Activated CD8-positive, alpha-beta memory T cell treated with anti-CD3 and anti-CD28 coated beads, Interleukin-2, amount 50 U/mL, for 4 hours (primary cell): Measurements from ENCODE around the gene LRRC61.

Source experiments
- DNase-seq: peaks from one replicate; pipeline ENCODE4 v3.0.0-alpha.2; 2020

LRRC61 gene

DNA sequence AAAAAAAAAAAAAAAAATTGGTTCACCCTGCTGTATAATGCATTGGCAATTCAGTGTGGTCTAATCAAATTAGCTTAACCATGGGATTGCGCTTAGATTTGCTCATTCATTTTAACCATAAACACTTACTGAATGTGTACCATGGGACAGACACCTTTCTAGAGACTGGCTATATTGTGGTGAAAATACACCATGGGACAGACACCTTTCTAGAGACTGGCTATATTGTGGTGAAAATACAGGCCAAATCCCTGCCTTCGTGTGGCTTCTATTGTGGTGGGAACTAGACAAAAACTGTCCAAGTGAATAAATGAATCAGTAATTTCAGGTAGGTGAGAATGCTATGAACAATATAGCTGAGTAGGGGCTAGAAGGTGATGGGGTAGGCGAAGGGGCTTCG lies 35.3 kb downstream of the LRRC61 start:
- DNase-seq = no peak

DNA sequence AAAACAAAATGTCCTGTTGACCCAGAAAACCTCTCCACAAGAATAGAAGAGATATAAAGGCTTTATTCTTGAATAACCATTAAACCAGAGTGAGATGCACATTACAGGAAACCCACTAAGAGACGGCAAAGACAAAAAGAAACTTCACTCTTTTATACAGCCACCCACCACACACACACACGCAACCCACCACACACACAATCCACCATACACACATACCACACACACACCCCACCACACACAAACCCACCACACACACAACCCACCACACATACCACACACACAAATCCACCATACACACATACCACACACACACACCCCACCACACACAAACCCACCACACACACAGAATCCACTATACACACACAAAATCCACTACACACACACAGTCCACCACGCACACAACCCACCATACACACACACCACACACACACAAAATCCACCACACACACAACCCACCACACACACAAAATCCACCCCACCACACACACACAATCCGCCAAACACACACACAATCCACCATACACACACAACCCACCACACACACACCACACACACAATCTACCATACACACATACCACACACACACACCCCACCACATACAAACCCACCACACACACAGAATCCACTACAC lies 36.0 kb downstream of the LRRC61 start:
- no peak for DNase-seq

DNA sequence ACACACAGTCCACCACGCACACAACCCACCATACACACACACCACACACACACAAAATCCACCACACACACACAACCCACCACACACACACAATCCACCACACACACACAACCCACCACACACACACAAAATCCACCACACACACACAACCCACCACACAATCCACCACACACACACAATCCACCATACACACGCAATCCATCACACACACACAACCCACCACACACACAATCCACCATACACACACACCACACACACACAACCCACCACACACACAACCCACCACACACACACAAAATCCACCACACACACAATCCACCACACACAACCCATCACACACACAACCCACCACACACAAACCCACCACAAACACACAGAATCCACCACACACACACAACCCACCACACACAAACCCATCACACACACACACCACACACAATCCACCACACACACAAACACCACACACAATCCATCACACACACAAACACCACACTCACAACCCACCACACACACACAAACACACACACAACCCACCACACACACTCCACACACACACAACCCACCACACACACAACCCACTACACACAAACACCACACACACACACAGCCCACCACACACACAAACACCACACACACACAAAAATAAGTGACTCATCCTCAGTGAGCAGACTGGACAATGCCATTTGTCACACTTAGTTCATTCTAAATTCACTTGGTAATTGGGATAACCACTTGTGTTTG lies 36.6 kb downstream of the LRRC61 start:
- DNase-seq = no peak

DNA sequence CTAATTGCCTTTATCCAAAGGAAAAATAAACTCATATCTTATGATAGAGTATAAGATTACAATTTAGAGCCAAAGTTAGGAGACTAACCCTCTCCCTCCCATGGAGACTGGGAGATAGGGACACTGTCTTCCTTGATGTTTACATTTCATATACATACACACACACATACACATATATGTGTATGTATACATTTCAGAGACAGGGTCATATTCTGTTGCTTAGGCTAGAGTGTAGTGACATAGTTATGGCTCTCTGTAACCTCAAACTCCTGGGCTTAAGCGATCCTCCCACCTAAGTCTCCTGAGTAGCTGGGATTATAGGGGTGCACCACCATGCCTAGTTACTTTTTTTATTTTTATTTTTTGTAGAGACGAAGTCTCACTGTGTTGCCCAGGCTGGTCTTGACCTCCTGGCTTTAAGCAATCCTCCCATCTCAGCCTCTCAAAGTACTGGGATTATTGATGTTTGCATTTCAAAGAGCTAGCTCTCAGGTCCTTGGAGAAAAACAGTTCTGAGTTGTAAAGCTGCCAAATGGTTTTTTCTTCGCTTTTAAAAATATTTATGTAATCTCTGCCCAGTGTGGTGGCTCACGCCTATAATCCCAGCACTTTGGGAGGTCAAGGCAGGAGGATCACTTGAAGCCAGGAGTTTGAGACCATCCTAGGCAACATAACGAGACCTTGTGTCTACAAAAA lies 37.4 kb downstream of the LRRC61 start:
- DNase-seq = no peak

DNA sequence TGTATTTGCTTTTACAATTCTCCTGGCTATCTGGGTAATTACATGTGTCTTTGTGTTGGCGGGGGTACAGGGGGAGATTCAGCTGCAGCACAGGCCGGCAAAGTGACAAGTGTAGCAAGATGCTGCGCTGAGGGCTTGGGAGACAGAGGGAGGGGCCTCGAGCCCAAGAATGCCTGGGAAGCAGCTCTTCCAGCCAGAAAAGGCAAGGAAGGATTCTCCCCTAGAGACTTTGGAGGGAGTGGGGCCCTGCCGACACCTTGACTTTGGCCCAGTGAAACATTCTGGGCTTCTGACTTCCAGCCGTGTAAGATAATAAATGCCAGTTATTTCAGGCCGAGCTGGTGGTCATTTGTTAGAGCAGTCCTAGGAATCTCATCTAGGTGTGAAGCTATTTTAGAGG lies 38.2 kb downstream of the LRRC61 start:
- no peak for DNase-seq

DNA sequence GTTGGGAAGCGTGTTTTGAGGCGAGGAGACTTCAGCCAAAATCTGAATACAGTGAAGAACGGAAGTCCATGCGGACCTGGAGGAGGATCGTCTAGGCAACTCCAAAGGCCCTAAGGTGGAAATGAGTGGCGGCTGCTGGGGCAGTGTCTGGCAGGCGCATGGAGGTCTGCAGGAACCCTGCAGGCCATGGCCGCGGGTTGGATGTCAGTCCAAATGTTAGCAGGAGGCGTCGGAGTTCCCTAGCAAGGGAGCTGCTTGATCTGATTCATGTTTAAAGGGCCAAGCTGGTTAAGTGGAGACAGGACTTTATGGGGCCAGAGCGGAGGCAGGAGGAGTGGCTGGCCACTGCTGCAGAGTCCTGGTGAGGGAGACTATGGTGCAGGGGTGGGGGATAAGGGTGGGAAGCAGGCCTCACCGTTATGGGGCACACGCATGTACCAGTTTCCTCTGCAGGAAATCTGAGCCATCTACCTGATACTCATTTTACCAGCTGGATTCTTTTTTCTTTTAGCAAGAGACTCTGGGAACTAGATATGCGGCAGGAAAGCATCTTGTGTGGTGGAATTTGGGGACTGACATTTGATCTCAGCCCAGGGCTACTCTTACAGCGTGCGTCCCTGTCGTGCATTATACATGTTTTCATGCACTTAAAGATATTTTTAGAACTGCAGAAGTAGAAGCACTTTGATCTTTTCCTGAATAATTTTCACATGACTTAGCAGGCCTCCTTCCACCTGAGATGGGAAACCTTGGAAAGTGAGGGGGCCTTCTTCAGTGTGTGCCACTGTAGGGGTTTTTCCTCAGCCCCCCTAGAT lies 38.9 kb downstream of the LRRC61 start:
- DNase-seq = no peak

DNA sequence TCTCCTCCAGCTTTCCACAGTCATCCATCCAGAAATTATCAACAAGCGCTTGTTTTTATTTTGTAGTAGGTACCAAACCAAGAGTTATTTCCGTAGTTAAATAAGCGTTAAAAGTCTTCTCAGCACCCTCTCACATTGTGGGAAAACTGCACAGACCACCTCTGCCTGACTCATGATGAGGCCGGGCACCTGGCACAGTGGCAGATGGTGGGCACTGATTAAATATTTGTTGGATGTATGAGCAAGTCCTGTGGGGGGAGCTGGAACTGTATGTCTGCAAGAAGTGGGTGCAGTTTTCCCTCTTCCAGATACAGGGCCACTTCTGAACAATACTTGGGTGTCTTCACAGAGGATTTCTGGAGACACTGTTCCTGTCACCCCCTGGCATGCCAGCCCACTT lies 40.2 kb downstream of the LRRC61 start:
- DNase-seq = no peak

DNA sequence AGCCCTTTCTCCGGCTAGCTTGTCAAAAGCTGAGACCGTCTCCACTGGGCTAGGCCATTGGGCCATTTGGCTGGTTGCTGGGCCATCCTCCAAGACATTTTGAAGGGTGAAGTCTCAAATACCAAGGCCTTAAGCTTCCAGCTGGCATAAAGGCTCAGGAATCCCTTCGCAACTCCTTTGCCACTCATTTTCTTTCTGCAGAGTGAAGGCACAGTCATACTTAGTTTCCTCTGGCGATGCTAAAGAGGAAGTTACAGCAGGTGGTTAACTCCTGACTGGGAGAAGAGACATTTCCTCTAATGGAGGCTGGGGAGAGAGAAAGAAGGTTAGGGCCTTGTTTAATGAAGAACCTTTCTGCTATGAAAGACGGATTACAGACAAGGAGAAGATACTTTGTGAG lies 40.7 kb downstream of the LRRC61 start:
- DNase-seq = no peak

DNA sequence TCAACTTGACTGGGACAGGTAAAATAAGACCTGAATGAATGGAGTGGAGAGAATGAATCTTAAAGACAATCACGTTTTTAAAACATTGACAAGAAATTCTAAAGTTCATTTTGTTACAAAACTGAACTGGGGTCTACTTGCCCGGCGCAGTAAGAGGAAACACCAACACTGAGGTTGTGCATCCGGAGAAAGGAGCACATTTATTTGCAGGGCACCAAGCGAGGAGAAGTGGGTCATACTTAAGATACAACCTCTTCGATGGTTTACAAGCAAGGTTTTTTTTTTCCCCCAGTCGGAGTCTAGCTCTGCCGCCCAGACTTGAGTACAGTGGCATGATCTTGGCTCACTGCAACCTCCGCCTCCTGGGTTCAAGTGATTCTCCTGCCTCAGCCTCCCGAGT lies 42.0 kb downstream of the LRRC61 start:
- no peak for DNase-seq

DNA sequence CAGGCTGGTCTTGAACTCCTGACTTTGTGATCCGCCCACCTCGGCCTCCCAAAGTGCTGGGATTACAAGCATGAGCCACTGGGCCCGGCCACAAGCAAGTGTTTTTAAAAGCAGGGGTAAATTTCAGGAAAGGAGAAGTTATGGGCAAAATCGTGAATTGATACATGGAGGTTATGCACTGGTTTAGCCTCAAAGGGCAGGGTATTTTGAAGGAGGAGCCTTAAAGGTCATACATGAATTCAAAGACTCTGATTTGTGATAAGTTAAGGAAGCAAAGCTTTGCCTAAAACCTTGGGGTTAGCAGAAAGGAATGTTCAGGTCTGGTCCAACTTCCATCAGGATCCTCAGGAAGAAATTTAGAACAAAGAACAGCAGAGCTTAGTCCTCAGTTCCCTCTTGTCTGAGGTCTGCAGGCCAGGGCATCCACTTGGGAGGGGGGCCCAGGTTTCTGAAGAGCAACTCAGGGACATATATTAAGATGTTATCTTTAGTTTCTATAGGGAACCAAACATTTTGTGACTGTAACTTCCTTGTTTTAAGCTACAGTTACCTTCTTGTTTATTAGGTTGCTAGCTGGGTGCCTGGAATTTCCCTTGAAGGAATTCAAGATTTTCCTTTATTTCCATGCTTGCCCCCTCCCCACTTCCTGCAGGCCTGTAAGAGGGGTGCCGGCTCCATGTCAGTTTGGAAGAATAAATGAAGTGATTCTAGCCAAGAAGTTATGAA lies 42.7 kb downstream of the LRRC61 start:
- DNase-seq = no peak

DNA sequence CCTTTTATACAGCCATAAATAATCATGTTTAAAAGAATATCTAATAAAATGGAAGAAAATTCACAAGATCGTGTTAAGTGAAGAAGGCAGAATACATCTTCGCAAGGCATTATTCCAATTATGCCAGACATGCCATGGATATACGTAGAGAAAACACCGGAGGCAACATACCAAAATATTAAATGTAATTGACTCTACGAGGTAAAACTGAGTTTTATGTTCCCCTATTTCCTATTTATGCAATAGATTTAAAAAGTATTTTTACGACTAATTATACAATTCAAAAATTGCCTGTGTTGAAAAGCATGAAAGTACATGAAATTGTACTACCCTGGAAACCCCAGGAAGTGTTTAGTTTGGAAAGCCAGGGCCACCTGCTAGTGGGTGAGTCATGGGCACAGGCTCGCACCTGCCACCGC lies 44.5 kb downstream of the LRRC61 start:
- no peak for DNase-seq

DNA sequence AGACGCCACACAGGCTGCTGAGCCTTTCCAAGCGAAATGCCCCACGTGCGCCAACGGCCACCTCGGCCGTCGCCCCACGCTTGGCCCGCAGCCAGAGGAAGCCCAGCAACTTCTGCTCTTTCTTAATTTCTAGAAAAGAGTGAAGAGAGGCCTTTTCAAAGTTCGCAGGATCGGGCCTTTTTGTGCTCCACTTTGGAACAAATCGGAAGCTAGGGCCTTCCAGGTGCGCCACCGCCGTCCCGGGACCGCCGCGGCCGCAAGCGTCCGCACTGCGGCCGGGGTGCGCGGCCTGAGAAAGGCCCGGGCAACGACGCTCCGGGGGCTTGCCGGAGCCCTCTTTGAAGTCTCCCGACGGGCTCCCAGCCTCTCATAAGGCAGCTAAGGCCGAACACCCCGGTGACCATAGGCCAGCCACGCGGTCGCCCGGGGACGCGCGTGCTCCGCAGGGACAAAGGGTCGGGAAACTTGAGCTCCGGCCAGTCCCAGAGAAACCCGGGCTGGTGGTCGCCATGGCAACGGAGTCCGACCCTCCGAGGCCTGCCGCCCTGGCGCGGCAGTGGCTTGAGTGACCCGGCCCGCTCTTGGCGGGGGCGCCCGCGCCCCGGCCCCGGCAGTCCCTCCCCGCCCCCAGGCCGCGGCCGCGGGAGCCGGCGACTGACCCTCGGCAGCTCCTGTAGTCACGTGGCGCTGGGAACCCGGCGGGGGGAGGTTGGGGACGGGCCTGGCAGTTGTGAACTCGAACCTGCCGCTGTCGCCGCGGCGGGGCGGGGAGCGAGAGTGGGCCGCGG lies 45.1 kb downstream of the LRRC61 start, which contains the start of gene REPIN1:
TSS of gene REPIN1 (plus strand) at position 727 of the 788 bp plus-strand sequence. CDS start 890 bp downstream, outside the sequence.
- DNase-seq = peak; percentile 83

DNA sequence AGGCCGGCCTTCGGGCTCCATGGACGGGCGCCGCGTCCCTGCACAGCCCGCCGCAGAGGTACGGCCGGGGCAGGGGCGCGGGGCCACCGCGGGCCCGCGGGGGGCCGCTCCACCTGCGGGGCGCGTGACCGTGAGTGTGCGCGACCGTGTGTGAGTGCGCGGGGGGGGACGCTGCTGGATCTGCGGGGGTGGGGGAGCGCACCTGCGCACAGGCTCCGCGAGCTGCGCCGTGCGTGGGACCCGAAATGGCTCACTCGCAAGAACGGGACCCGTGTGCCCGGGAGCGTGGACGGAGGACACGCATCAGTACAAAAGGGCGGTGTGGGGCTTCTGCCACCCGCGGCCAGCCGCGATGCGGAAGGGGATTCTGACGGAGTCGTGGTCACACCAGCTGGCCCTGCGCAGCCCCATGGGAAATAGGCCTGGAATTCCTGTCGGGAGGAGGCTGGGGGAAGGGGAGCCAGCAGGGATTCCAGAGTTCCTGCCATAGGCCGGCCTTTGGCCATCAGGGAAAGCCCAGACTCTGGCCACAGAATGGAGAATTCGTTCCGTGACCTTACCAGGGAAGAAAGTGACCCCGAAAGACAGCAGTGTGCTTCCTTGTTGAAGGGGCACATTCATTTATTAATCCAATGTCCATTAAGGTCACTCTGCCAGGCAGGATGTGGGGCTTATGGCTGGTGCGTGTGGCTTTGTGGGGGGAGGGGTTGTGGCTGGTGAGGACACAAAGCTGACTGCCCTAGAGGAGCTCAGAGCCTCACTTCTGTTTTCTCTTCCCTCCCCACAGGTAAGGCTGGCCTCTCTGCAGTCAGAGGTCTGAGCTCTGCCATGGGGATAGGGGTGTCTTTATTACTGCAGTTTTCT lies 46.0 kb downstream of the LRRC61 start:
- peak; percentile 76 for DNase-seq

DNA sequence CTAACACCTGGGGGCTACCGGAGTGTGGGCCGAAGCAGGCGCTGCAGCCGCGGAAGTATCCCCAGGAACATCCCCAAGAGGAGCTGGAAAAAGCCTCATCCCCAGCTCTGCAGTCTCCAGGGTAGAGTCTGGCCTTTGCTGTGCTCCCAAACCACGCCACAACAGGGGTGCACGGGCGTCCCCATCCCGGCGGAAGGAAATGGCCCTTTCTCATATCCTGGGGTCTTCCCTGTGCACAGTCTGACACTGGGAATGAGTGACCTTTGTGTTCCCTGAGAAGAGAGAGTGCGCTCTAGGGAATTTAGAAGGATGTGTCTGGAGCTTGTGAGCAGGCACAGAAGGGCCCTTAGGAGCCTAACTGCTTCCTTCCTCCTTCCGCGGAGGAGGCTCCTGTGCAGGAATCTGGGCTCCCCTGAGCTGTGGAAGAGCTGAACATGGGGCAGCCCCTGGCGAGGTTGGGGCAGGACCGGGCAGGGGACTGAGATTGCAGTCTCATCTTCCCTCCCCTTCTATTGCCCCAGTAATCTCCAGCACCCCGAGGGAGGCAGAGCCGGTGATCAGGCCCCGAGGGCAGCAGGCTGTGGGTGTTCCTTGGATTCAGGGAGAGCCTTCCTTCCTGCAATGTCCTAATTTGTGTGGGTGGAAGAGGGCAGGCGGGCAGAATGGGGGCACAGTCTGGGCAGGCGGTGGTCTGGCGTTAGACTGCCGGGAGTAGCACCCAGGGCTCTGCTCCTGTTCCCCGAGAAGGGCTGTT lies 46.8 kb downstream of the LRRC61 start:
- no peak for DNase-seq

DNA sequence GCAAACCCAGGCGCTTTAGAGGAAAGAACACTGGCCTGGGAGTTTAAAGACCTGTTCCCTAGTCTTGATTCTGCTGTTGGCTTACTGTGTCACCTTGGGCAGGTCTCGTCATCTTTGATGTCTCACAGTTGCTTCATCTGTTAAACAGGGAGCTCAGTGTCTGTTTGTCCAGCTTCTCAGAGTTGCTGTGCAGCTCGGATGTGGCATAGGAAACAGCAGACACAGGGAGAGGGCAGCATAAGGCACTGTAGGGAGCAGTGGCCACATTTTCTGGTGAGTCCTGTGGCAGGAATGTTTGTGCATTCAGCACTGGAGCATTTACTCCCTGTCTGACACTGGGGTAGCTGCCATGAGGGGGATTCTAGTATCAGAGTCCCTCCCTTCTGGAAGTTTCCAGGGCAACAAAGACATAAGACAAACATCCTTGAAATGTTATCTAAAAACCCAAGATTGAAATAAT lies 47.5 kb downstream of the LRRC61 start:
- DNase-seq = no peak

DNA sequence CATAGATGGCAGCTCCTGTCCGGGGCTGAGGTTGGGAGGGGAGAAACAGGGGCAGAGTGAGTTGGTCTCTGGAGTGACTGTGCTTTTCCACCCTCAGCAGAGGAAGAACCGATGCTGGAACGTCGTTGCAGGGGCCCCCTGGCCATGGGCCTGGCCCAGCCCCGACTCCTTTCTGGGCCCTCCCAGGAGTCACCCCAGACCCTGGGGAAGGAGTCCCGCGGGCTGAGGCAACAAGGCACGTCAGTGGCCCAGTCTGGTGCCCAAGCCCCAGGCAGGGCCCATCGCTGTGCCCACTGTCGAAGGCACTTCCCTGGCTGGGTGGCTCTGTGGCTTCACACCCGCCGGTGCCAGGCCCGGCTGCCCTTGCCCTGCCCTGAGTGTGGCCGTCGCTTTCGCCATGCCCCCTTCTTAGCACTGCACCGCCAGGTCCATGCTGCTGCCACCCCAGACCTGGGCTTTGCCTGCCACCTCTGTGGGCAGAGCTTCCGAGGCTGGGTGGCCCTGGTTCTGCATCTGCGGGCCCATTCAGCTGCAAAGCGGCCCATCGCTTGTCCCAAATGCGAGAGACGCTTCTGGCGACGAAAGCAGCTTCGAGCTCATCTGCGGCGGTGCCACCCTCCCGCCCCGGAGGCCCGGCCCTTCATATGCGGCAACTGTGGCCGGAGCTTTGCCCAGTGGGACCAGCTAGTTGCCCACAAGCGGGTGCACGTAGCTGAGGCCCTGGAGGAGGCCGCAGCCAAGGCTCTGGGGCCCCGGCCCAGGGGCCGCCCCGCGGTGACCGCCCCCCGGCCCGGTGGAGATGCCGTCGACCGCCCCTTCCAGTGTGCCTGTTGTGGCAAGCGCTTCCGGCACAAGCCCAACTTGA lies 48.2 kb downstream of the LRRC61 start:
- no peak for DNase-seq

DNA sequence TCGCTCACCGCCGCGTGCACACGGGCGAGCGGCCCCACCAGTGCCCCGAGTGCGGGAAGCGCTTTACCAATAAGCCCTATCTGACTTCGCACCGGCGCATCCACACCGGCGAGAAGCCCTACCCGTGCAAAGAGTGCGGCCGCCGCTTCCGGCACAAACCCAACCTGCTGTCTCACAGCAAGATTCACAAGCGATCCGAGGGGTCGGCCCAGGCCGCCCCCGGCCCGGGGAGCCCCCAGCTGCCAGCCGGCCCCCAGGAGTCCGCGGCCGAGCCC lies 48.8 kb downstream of the LRRC61 start:
- no peak for DNase-seq

DNA sequence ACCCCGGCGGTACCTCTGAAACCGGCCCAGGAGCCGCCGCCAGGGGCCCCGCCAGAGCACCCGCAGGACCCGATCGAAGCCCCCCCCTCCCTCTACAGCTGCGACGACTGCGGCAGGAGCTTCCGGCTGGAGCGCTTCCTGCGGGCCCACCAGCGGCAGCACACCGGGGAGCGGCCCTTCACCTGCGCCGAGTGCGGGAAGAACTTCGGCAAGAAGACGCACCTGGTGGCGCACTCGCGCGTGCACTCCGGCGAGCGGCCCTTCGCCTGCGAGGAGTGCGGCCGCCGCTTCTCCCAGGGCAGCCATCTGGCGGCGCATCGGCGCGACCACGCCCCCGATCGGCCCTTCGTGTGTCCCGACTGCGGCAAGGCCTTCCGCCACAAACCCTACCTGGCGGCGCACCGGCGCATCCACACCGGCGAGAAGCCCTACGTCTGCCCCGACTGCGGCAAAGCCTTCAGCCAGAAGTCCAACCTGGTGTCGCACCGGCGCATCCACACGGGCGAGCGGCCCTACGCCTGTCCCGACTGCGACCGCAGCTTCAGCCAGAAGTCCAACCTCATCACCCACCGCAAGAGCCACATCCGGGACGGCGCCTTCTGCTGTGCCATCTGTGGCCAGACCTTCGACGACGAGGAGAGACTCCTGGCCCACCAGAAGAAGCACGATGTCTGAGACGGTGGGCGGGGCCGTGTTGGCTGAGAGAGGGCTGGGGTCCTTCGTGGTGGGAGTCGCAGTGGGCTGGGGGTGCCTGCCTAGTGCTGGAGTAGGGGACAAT lies 49.3 kb downstream of the LRRC61 start:
- no peak for DNase-seq
